Renal cortex interstitium (tissue), 11 donors: Measurements from ENCODE around the gene SERPINC1. TPM values are rescaled to one million over a fixed set of nuclear protein-coding genes. Genes with fewer than 3 reads are reported as not detected.
"Not testable (repeated sequence)": the region's sequence is repeated elsewhere in the genome, so short reads cannot be mapped to it uniquely, and the experiment has no call there.

Experiments
- DNase-seq, 11 donors: peaks; one replicate each; pipeline ENCODE4 v3.0.0-alpha.2; 2013; ENCODE audit warnings: low read depth in 9 of 11, low spot score in 4 of 11; ENCODE audit errors: extremely low read depth in 1 of 11
- polyA plus RNA-seq, 3 donors: library from polyadenylated mRNA; unstranded; fragments of 120-200 nt; gene quantifications; one replicate each; pipeline ENCODE4 v1.2.1, GENCODE V29; 2013; ENCODE audit not compliant: insufficient read length in 3 of 3

The SERPINC1 gene
- polyA plus RNA-seq, 3 donors = 0.40 to 0.79 (median 0.56) TPM

DNA sequence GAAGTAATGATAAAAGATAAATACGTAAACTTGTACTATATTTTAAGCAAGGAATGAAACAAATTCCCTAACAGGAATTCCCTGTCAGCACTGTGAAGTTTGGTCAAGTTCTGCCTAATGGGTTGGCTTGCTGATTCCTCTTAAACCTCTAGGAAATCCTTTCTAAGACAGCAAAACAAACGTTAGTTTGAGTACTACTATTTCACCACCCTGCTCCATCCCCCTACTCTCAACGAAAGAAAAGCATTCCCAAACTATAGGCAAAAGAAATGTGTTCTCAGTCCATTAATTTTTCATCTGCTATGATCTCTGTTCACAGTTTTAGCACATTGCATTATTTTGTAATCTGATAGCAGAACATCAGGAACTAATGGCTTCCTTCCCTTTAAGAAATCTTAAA lies 16.1 kb downstream of the SERPINC1 start:
- no peak for DNase-seq

DNA sequence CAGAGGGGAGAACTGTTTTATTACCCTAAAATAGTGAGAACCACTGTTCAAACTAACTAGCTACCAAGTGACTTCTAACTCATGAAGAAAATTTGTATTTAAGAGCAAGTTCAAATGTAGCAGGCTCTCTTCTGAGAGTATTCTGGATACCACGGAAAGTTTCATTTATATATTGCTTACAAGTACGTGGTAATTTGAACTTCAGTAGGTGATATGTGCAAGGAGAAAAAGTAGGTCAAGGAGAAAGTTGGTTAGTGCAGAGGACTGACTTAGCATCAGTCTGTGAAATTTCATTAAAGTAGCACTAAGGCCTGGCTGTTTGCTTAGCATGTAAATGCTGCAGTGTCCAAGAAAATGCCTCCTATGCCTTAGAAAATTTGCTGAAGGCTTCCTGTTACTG lies 16.7 kb downstream of the SERPINC1 start:
- no peak for DNase-seq

DNA sequence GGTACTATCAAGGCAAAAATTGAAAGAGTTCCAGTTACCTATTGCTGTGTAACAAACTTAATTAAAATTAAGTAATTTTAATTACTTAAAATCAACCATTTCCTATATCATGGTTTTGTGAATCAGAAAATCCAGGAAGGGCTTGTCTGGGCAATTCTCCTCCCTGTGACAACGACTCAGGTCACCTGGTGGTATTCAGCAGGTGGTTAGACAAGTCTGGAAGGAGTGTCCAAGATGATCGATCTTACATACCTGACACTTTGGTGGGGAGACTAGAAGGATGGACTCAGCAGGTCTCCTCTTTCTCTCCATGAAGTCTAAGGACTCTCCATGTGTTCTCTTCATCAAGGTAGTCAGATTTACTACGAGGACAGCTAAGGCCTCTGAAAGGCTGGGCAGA lies 22.9 kb downstream of the SERPINC1 start:
- DNase-seq = no peak

DNA sequence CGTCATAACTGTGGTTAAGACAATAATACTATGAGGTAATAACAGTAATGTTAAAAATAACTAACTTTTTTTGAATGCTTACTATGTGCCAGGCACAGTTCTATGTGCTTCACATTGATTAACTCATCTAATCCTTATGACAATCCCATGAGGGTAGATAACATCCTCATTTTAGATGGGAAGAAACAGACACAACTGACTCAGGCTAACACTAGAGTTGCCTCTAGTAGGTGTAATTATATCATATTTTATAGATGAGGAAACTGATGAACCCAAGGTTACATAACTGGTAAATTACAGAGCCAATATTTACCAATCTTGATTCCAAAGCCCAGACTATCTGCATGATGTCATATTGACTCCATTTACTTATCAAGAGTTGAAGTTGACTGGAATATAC lies 23.5 kb downstream of the SERPINC1 start:
- DNase-seq = no peak

DNA sequence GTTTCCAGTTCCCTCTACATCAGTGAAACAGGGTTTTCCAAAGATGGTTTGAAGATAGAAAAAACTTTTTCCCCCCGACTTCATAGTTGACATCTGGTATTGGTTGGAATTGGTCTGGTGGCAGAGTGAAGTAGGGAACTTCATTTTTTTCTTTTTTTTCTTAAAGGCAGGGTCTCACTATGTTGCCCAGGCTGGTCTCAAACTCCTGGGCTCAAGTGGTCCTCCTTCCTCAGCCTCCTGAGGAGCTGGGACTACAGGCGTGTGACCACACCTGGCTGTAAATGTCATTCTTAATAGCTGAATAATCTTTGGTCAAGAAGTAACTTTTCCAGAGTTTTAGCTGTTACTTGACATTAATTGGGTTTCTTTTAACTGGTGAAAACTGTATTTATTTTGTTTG lies 27.2 kb downstream of the SERPINC1 start:
- no peak for DNase-seq

DNA sequence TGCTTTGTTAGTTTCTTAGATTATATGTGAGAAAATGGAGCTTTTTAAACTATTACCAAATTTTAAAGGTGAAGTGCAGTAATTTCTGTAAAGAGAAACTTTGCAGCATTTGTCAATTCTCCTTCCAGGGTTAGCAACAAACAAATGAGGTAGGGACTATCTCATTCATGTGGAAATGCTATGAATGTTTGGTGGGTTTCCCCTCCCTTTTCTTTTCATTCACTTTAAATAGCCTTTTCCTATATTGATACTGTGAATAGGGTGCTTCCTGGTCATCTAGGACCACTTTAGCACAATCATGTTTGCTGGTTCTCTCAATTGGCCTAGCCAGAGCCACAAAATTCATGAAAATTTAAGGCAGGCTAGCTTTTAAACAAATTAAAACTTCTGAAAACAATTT lies 28.4 kb downstream of the SERPINC1 start:
- DNase-seq = no peak

DNA sequence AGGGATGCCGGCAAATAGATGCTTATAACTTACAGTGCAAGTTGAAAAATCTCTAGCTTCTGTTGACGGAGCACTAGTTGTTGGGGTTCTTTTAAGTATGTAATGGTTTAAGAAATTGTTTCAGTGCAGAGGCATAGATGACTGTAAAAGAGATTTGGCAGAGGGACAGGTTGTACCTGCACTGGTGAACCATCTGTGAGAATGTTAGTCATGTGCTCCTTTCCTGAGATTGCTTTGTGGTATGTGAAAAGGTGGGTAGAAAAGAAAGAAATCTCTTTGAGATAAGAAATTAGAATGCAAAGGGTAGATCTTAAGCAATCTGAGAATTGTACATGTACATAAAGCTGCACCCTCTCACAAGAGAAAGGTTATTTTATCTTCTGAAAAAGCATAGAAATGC lies 29.5 kb downstream of the SERPINC1 start:
- no peak for DNase-seq

DNA sequence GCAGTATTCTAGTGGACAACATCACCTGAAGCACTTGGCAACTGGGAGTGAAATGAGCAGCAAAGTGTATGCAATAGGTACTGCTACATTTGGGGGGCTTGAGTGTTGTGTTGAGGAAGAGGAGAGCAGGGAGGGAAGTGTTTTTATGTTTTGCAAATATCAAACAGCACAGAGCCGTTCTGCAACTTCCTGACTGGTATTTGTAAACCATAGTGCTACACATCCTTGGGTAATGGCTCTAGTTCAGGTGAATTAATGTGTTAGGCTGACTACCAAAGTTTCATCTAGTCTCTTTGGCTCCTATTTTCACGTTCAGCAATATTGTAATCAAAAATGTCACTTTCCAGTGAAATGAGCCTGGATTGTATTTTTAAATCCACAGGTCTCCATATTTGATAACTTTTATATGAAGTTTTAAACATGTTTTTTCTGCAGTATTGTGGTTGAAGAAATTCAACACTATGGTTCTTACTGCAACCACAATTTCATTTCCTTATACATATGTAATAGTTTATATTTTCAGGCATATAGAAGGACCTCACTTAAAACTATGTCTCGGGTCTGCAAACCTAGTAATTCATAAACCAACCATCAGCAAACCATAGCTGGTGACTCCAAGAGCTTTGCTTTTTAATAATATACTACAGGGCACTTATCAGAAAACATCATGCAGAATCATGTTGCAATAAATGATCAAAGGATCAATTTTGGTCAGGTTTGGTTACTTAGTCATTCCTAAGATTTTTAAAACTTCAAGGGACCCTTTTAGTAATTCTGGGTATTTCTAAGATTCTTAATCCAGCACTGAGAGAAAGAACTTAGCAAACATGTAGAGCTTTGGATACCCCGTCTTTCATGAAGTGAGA lies 30.1 kb downstream of the SERPINC1 start:
- no peak for DNase-seq

DNA sequence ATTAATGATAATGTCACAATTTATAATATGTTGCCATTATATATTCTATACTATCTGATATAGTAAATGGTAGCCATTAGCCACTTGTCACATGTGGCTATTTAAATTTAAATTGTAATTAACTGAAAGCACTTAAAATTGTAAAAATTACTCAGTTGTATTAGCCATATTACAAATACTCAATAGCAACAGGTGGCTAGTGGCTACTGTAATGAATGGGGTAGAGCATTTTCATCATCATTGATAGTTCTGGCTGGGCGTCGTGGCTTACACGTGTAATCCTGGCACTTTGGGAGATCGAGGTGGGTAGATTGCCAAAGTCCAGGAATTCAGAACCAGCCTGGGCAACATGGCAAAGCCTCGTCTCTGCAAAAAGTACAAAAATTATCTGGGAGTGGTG lies 32.4 kb downstream of the SERPINC1 start:
- no peak for DNase-seq

DNA sequence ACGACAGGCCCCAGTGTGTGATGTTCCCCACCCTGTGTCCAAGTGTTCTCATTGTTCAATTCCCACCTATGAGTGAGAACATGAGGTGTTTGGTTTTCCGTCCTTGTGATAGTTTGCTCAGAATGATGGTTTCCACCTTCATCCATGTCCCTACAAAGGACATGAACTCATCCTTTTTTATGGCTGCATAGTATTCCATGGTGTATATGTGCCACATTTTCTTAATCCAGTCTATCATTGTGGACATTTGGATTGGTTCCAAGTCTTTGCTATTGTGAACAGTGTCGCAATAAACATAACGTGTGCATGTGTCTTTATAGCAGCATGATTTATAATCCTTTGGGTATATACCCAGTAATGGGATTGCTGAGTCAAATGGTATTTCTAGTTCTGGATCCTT lies 36.0 kb downstream of the SERPINC1 start:
- DNase-seq = not testable (repeated sequence)

DNA sequence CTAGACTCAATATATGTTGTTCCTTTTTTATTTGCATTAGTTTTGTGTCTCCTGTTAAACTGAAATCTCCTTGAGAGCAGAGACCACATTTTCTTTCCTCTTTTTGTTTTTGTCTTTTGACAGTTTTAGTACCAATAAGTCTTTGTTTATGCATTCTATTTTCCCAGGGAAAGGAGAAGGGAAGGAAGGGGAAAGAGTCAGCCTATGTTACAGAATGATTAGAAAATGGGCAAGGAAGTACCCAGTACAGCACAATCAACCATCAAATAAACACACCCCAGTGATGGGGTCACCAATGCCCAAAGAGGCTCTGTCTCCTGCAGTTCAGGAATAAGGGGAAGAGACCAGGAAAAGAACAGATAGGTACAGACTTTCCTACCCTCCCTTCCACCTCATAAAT lies 38.9 kb downstream of the SERPINC1 start:
- DNase-seq = no peak

DNA sequence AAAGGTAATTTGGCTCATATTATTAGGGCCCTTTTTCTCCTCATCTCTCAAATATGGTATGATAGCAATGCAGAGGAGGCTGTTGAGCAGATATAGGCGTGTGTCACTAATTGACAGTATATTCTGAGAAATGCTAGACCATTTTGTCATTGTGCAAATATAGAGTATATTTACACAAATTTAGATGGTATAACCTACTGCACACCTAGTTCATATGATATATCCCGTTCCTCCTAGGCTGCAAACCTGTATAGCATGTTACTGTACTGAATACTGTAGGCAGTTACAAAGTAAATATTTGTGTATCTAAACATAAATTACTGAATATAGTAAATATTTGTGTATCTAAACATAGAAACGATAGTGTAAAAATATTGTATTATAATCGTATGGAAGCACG lies 40.4 kb downstream of the SERPINC1 start:
- DNase-seq = no peak

DNA sequence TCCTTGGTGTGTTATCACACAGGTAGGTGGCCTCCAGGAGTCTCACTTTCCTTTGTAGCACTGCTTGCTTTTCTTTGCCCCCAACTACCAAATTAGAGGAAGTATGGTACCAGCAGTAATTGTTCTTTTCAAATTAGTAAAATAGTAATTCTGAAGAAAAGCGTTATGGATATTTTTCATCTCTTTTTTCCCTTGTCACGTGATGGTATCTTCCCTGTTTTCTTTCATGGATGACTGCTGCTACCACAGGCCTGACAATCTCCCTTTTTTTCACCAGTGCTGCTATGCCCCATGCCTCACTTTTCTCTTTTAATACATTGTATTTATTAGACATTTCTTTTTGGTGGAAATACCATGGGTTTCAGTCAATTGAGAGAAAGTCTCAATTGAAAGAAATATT lies 45.6 kb downstream of the SERPINC1 start:
- DNase-seq = no peak

DNA sequence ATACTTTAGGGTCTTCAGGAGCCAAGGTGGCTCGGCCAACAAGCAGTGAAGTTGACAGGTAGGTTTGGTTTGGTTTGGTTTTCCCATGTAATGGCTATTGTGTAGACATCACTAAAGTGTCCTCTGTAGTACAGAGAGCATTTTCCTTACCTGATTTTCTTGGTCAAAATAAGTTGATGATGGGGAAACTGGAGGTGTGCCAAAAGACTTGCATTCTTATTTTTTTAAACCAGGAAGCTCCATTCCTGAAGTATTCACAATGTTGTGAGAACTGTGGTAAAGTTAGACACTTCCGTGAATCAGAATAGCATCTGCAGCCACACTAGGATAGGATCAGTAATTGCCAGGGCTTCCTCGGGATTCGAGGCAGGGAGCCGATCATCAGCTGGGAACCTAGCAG lies 46.0 kb downstream of the SERPINC1 start:
- DNase-seq = no peak

DNA sequence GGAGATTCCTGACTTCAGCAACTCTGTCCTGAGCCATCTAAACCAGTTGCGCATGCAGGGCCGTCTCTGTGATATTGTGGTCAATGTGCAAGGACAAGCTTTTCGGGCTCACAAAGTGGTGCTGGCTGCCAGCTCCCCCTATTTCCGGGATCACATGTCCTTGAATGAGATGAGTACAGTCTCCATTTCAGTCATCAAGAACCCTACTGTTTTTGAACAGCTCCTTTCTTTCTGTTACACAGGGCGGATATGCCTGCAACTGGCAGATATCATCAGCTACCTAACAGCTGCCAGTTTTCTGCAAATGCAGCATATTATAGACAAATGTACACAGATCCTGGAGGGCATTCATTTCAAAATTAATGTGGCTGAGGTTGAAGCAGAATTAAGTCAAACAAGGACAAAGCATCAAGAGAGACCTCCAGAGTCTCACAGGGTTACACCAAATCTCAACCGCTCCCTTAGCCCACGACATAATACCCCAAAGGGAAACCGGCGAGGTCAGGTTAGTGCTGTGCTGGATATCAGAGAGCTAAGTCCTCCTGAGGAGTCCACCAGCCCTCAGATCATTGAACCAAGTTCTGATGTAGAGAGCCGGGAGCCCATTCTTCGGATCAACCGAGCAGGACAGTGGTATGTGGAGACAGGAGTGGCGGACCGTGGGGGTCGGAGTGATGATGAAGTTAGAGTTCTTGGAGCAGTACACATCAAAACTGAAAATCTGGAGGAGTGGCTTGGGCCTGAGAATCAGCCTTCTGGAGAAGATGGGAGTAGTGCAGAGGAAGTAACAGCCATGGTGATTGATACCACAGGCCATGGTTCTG lies 46.7 kb downstream of the SERPINC1 start:
- no peak for DNase-seq

DNA sequence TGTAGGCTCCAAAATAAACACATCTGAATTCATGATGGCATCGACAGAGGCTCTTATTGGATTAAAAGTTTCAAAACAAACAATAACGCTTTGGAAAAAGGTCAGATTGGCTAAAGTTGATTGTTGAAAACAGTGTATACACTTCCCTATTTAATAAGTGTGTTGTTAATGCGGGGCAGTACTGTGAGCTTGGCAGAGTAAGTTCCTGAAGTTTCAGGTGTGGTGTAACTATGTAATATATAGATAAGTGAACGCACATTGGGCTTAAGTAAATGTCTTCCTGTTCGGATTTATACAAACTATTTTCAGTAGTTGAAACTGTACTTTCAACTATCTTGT lies 48.1 kb downstream of the SERPINC1 start:
- DNase-seq = no peak

DNA sequence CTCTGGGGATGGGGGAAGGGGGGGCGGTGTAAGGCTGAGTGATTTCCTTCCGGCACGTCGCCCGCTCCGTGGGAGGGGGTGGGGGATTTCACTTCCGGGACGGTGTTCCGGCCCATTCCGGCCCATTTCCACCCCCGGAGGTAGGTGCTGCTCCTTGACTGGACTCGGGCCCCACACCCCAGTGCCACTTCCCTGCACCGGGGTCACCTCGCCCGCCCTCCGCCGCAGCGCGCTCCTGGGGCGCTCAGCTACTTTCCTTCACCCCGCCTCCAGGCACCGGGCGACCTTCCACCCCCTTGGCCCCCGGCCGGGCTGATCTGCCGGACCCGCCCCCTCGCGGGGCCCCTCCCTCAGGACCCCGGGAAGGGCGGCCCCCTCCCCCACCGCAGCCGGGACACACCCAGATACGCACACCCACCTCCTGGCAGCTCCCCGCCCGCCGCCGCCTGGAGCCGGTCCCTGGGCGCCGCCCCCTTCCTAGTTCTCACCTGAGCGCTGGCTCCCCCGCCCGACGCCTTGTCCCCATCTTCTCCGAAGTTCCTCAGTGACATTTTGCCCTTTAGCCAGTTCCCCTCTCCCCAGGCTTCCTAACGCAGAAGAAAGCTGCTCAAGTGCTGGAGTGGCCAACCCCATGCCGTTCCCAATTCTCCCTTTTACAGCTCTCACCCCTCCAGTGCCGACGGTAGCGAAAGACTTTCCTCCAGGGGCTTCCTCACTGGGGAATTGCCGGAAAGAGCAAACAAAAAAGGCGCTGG lies 48.7 kb downstream of the SERPINC1 start, which contains the start of gene ZBTB37:
Gene ZBTB37, plus strand, starts transcription at position 115 of the 755 bp plus-strand sequence. CDS start 1,846 bp downstream, outside the sequence.
- peak in 9 of 11 donors; percentile 44 to 82 (median 68) for DNase-seq

DNA sequence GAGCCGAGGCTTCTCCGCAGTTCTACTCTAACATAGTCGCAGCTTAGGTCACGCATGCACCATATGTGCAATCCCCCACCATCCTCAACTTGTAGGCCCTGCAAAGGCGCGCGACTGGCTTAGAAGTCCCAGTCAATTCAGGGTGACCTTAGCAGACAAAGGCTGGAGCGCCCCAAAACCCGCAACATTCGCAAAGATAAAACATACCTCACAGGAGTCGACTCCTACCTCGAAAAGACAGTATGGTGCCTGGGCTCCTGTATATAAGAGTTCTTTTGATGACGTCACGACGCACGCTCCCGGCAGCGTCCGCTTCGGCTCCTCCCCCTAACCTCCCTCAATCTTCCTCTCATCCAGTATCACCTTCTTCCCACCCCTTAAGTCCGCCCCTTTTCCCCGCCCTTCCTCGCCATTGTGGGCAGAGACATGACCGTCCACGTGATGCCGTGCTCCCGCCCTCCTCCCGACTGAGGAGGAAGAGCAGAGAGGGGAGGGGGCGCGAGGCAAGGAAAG lies 49.3 kb downstream of the SERPINC1 start, which contains the start of gene GAS5:
Gene GAS5, minus strand, starts transcription at position 237 of the 513 bp plus-strand sequence.
- peak; percentile 98 to 100 (median 100) for DNase-seq

DNA sequence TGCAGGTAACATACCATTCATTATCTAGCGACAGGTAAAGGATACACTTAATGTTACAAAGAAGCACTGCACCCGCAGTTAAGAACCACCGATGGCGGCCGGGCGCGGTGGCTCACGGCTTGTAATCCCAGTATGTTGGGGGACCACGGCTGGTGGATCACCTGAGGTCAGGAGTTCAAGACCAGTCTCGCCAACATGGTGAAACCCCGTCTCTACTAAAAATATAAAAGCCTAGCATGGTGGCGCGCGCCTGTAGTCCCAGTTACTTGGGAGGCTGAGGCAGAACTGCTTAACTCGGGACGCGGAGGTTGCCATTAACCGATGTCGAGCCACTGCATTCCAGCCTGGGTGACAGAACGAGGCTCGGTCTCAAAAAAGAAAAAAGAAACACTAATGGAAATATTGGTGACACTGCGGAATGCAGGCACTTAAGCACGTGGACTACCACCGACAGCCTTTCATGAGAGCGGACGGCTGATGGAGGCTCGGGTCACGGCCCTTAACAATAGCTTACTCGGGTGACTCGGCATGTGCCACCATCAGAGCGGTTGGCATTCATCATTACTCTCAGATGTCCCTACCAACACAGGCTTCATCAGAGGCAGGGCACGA lies 49.9 kb downstream of the SERPINC1 start:
- DNase-seq = peak in 1 of 11 donors; percentile 31
